Left lobe of liver (tissue), 2 donors: ENCODE results near the gene TSEN34. TPM values are rescaled to one million over a fixed set of nuclear protein-coding genes. Genes with fewer than 3 reads are reported as not detected.

Experiments used
- ATAC-seq: fragments of 200-7000 bp; cut with Tn5 transposase; one replicate; pipeline ENCODE4 v1.9.1; 2020; ENCODE audit warnings: mild to moderate bottlenecking, moderate library complexity
- DNase-seq: peaks from one replicate; pipeline ENCODE4 v3.0.0-alpha.2; 2020; ENCODE audit warnings: low spot score
- total RNA-seq: library from RNA; stranded (reverse); gene quantifications from one replicate; pipeline ENCODE4 v1.2.1, GENCODE V29; 2021
- donor health status: DM: no; HTN: no; CAD: no; lungs with moderate emphysema.
- donor health status: DM: no; HTN: yes; CAD: no.

TSEN34 gene
- total RNA-seq = 17.4 TPM

DNA sequence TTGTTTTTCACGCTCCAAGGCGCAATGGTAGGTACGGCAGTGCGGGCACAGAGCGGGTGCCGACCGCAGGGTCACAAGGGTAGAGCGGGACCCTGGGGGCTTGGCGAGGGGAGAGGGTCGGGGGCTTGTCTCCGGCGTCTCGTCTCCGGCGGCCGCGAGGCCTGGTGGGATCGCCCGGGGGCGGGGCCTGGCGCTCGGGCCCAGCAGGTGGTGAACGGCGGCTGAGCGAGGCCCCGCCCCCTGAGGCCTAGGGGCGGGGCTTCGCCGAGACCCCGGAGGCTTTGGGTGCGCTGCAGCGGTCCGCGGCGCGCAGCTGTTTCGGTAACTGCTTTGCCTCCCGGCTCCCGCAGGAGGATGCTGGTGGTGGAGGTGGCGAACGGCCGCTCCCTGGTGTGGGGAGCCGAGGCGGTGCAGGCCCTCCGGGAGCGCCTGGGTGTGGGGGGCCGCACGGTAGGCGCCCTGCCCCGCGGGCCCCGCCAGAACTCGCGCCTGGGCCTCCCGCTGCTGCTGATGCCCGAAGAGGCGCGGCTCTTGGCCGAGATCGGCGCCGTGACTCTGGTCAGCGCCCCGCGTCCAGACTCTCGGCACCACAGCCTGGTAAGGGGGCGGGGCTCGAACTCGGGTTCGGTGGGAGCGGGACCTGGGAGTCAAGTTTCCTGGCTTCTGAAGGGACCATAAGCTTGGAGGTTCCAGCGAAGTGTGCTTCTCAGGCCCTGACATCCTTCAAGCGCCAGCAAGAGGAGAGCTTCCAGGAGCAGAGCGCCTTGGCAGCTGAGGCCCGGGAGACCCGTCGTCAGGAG, at the start of gene TSEN34:
Gene TSEN34, plus strand, starts transcription at position 298 of the 800 bp plus-strand sequence. Its CDS starts 57 bp downstream, at position 355.
- DNase-seq = peak; percentile 92
- ATAC-seq = peak; percentile 61

DNA sequence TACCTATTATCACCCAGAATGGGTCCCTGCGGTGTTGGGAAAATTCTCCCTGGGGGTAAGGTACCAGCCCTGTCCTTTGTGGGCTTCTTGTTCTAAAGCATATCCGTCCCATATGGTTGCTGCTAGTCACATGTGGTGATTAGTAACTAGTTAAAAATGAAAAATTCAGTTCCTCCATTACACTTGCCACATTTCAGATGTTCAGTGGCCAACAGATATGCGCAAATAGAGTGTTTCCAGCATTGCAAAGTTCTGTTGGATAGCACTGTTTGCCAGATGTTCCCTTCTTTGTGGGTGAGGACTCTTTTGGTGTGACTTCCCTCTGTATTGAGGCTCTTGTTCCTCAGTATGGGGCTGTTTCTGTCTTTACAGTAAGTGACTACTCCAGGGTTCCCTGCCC, 49.8 kb upstream of the TSEN34 start:
- no peak for ATAC-seq
- no peak for DNase-seq

DNA sequence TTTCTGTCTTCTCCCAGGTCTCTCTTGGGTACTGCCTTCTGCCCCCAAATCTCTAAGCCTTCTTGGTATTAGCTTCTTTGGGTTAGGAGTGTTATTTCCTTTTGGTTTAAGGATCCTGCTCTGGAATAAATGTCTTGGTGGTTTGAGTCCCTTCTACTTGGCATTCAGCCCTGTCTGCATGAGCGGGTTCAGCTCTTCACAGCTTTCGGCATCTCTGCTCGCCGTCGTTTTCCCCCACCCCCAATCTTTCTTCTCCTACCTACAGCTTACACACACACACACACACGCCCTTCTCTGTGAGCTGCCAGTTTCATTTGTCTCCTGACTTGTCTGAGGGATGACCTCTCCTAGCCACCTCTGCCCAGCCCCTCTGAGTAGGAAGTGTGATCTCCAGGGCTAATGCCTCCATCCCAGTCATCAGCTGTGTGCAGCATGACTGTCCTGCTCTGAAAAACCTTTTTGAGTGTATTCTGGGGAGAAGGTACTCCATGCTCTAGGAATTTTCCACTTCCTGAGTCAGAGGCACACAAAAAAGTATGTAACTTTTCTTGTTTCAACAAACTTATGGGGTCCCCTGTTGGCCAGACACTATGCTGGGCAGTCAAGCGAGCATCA, 48.8 kb upstream of the TSEN34 start:
- ATAC-seq (no peak), DNase-seq (no peak)

DNA sequence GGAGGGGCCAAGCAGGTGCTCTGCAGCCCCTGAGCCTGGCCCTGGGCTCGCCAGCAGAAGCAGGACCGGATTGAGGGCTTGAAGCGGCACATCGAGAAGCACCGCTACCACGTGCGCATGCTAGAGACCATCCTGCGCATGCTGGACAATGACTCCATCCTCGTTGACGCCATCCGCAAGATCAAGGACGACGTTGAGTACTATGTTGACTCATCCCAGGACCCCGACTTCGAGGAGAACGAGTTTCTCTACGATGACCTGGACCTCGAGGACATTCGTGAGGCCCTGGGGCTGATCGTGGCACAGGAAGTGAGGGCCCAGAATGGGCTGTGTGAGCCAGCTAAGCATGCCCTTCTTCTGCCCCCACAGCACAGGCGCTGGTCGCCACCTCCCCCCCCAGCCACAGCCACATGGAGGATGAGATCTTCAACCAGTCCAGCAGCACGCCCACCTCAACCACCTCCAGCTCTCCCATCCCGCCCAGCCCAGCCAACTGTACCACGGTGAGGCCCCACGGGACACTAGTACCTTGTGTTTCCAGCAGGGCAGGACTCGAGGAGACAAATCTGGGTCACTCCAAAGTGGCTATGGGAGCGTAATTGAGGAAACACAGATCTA, 45.5 kb upstream of the TSEN34 start:
- DNase-seq (no peak), ATAC-seq (no peak)

DNA sequence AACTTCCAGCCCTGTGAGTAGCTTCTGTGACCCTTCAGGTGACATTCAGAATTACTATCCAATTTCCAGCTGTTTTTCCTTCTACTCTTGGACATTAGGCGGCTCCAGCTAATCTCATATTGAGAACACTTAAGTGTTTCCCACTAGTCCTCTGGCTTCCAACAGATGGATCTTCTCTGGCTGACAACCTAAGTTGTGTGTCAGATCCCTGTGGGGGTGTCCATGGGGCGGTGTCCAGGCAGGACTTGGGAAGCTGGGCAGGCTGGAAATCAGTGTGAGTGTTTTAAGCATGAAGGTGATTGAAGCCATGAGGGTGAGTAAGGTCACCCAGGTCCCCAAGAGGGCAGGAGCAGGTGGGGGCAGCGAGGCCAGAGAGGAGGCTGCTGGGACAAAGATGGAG, 43.4 kb upstream of the TSEN34 start:
- DNase-seq (no peak), ATAC-seq (no peak)

DNA sequence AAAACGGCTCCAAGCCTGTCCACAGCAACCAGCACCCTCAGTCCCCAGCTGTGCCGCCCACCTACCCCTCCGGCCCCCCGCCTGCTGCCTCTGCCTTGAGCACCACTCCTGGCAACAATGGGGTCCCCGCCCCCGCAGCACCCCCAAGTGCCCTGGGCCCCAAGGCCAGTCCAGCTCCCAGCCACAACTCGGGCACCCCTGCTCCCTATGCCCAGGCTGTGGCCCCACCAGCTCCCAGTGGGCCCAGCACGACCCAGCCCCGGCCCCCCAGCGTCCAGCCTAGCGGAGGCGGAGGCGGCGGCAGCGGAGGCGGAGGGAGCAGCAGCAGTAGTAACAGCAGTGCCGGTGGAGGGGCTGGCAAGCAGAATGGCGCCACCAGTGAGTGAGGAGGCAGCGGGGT, 43.0 kb upstream of the TSEN34 start:
- ATAC-seq (no peak), DNase-seq (no peak)

DNA sequence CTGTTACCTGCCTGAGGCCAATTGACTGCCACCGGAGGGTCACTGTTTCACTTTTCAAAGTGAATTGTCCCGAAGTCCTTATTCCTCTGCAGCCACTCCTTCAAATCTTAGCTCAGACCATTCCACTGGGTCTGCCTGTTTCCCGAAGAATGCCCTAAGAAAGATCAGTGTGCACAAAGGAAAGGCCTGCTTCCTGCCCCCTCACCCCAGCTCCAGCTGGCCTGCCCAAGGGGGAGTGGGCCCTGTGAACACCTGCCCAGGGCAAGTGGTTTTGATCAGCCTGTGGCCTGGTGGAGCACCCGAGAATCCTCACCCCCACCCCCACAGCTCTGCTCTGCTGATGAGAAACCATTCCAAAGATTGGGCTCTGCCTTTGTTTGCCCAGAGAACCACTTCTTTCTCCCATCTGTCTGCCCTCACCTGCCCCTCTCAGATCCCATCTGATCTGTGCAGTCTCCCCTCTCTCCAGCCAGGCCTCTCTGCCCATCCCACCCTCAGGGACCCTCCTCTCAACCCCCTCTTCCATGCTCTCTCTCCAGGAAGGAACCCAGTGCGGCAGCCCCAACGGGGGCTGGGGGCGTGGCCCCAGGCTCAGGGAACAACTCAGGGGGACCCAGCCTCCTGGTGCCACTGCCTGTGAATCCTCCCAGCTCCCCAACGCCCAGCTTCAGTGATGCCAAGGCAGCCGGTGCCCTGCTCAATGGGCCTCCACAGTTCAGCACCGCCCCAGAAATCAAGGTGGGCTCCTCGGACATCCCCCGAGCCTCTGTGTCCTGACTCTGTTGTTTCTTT, 41.9 kb upstream of the TSEN34 start:
- DNase-seq (no peak), ATAC-seq (no peak)

DNA sequence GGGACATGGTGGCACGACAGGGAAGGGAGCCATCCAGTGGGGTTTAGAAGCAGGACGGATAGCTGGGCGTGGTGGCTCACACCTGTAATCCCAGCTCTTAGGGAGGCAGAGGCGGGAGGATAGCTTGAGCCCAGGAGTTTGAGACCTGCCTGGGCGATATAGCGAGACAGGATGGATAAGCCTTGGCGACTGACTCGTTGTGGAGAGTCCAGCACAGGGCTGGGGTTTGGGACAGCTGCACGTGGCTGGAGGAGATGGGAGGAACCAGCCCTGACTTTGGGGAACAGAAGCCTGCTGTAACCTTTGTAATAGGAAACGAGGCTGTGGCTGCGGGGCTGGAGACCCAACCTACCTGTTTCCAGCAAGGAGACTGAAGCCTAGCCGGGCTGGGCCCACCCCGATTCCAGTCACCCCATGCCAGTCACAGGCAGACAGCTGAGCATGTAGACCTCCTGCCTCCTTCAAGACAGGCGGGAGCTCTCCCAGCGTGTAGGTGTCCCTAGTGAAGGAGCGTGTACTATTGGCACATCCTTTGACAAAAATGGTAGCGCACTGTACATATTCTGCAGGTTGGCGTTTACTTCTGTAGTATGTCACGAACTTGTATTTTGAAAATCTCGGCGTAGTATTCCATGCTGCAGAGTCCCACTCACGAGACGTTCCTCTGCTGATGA, 39.6 kb upstream of the TSEN34 start:
- DNase-seq = no peak
- ATAC-seq = no peak

DNA sequence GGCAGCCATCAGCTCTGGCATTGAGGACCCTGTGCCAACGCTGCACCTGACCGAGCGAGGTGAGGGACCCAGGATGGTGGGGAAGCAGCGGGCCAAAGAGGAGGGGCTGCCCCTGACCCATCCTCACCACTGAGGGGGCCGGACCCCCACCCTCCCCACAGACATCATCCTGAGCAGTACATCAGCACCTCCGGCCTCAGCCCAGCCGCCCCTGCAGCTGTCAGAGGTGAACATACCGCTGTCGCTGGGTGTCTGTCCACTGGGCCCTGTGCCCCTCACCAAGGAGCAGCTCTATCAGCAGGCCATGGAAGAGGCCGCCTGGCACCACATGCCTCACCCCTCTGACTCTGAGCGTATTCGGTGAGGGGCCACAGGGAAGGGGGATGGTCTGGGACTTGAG, 38.8 kb upstream of the TSEN34 start:
- no peak for DNase-seq
- ATAC-seq = no peak

DNA sequence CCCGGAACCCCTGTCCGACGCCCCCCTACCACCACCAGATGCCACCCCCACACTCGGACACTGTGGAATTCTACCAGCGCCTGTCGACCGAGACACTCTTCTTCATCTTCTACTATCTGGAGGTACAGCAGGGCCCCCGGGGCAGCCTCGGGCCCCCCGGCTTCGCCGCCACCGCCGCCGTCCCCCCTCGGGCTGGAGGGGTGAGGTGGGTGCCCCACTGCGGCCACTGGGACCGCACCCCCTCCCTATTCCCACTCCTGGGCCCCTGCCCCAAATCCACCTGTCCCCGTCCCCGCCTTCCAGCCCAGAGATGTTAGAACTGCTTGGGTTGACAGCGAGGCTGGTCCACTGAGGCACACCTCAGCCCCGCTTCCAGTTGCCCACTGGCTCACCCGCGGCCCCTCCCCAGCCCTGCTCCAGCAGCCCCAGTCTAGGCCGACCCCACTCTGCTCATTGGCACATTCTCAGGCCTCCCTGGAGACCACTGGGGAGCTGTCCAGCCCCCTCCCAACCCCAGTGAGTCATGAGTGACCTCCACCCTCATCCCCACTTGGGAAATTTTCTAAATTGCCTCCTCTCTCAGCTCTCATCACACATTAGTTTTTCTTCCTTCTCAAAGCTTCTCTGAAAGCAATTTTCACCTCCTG, 38.1 kb upstream of the TSEN34 start:
- ATAC-seq = no peak
- no peak for DNase-seq

DNA sequence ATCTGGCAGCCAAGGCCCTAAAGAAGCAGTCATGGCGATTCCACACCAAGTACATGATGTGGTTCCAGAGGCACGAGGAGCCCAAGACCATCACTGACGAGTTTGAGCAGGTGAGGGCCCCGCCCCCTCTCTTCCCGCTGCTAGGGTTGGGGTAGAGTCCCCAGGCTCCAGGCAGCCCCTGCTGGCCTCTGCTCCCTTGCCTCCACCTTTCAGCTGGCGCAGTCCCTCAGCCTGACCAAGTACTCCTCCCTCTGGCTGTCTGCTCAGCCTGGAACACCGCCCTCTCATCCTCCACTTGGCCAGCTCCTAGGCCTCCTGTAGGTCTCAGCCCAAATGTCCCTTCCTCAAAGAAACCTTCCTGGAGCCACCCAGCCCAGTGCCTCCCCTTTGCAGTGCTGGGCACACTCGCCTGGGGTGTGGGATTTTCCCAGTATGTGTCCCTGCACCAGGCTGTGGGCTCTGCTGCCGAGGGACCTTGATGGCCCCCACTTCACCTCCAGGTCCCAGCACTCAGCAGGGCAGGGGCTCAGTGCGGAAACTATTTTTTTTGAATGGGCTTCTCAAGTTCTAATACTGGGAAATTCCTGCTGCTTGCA, 37.3 kb upstream of the TSEN34 start:
- ATAC-seq = no peak
- no peak for DNase-seq

DNA sequence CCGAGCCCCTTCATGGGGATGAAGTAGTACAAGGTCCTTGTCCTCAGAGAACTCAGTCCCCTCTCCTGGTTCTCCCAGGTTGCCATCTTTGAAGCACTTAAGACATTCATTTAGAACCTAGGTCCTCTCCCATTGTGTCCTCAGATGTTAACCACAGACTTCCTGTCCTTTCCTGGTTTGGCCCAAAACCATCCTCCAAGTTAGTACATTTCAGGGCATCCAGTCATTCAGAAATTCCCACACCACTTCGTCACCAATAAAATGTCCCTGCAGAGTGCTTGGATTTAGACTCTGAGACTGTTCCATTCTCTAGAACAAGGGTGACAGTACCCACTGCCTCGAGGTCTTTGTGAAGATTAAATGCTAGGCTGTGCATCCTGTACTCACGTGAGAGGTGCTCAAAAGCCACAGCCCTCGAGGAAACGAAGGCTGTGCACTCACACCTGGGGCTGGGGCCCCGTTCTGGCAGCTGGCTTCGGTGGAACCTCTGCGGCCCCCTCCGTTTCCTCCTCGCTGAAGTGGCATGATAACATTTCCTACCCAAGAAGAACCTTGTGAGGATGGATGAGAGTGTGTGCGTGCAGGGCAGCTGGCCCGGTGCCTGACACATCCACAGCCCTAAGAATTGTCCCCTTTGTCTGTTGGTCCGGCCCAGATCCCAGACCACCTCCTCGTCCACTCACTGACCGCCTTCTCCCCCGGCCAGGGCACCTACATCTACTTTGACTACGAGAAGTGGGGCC, 36.3 kb upstream of the TSEN34 start:
- ATAC-seq (no peak), DNase-seq (no peak)

DNA sequence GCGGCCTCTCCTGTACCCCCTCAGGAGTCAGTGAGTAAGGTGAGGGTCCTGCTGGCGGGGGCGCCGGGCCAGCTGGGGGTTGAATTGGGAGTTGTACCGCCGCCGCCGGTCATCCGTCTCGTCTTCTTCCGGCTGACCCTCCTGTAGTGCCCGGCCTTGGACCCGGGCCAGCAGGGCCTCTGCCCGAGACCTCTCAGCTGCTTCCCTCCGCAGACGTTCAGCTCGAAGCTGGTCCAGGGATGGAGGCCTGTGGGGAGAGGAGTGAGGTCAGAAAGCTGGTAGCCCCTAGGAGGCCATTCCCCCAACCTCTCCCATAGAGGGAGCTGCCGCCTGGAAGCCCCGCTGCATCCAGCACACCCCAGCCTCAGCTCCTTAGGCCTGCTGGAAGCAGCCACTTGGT, 35.4 kb upstream of the TSEN34 start:
- ATAC-seq (no peak), DNase-seq (no peak)

DNA sequence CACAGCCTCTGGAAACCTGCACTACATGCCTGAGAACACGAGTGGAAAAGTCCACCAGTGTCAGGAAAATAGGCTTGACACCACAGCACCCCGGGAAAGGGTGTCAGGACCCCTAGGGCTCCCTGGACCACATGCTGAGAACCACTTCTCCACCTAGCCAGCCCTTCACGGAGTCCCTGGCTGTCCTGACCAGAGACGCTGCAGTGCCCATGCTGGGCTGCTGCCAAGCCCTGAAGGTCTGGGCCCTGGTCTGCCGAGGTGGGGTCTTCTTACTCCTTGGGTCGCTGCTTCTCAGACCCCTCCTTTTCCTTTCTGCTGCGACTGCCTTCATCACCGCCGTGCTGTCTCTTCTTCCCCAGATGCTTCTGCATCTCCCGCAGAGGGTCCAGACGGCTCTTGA, 34.6 kb upstream of the TSEN34 start:
- ATAC-seq (no peak), DNase-seq (no peak)

DNA sequence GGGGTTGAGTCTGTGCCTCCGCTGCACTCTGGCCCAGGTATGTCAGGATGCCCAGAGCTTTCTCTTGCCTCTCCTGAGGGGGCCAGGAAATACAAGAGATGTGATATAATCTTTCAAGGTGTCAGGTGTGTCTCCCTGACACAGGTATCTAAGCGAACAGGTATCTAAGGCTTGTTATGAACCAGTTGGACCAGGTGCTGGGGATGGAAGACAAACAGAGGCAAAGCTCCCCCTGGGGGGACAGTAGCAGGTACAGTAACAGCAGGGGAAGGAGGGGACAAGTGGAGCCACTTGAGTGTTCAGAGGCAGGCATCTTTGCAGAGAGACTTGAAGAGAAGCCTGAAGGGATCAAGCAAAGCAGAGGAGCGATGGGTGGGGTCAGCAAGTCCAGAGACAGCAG, 34.2 kb upstream of the TSEN34 start:
- no peak for ATAC-seq
- DNase-seq = no peak

DNA sequence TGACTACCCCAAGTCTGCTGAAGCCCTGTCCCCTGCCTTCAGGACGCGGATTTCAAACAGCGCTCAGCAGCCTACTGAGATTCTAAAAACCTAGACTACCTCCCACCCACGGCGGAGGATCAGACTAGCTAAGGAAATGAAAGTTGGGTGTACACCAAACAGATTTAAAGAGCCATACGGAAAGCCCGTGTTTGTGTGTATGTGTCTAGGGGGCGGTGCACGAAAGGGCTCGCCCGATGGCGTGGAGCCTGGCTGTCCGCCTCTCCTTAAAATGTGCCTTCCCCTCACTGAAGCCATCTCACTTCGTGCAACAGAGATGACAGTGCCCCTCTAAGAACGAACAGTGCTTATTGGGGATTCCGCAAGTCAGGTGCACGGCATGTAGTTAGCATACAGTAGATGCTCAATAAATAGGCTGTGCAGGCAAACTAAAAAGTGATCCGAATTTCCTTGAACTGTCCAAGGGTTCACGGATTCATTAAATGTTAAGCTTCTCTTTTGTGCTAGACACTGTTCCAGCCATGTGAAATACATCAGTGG, 32.2 kb upstream of the TSEN34 start:
- ATAC-seq (no peak), DNase-seq (no peak)

DNA sequence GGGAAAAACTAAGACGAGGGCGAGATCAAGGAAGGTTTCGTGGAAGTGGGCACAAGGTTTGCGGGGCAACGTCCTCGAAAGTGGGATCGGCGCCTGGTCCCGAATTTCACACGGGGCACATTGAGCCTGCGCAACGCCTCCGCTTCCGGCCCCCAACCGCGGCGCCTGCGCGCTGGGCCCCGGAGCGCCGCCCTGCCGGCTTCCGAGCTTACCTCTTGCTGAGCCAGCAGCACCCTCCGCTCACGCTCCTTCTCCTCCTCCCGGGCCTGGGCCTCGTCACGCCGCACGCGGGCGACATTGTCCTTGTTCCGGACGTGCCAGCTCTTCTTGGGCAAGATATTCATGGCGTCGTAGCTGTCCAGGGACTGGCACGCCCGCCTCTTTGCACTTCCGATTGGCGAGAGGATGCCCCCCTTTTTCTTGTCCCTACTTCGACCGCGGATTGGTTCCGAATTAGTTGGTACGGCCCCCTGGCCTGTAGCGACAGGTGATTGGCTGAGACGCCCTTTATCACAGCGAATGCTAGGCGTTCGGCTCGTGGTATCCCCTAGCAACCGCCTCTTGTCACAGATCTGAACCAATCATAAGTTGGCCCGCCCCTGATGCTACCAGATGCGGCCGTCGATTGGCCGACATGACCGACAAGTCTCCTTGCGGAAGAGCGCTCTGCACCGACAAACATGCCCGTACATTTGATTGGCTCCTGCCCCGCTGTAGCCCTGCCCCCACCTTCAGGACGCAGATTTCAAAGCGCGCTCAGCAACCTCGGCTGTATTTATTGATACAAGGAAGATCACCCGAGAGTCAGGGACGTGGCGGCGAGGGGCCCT, 31.5 kb upstream of the TSEN34 start, which contains the start of gene LENG1:
Gene LENG1, minus strand, starts transcription at position 370 of the 830 bp plus-strand sequence. Its CDS starts 26 bp downstream, at position 344.
- peak; percentile 81 for ATAC-seq
- DNase-seq = peak; percentile 100
